GM12873 (cell line): ENCODE data around the gene DLX4.

Experiments used
- TF ChIP-seq, protein P1 (sequence below): IDR thresholded peaks from 2 replicates; pipeline ENCODE4 v1.5.1; 2012; ENCODE audit warnings: low read depth, mild to moderate bottlenecking, moderate library complexity, low read length, control low read depth; ENCODE audit not compliant: insufficient read depth; ENCODE audit errors: missing control alignments

Gene DLX4

GRCh38 chr17:50003911-50004310, 34.9 kb downstream of the DLX4 start:
- TF ChIP-seq, protein P1, sequence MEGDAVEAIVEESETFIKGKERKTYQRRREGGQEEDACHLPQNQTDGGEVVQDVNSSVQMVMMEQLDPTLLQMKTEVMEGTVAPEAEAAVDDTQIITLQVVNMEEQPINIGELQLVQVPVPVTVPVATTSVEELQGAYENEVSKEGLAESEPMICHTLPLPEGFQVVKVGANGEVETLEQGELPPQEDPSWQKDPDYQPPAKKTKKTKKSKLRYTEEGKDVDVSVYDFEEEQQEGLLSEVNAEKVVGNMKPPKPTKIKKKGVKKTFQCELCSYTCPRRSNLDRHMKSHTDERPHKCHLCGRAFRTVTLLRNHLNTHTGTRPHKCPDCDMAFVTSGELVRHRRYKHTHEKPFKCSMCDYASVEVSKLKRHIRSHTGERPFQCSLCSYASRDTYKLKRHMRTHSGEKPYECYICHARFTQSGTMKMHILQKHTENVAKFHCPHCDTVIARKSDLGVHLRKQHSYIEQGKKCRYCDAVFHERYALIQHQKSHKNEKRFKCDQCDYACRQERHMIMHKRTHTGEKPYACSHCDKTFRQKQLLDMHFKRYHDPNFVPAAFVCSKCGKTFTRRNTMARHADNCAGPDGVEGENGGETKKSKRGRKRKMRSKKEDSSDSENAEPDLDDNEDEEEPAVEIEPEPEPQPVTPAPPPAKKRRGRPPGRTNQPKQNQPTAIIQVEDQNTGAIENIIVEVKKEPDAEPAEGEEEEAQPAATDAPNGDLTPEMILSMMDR = no peak

DNA sequence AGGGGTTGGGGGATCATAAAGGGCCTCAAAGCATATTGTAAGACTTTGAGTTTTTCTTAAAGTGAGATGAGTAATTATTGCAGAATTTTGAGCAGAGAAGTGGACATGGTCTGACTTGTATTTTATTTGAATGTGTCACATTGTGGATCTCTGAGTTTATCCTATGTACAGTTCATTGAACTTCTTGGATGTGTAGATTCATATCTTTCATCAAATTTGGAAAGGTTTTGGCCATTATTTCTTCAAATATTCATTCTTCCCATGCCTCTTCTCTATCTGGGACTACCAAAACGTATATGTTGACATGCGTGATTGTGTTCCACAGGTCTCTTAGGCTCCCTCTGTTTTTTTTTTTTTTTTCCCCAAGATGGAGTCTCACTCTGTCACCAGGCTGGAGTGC, 40.3 kb downstream of the DLX4 start:
- TF ChIP-seq, protein P1 = no peak

DNA sequence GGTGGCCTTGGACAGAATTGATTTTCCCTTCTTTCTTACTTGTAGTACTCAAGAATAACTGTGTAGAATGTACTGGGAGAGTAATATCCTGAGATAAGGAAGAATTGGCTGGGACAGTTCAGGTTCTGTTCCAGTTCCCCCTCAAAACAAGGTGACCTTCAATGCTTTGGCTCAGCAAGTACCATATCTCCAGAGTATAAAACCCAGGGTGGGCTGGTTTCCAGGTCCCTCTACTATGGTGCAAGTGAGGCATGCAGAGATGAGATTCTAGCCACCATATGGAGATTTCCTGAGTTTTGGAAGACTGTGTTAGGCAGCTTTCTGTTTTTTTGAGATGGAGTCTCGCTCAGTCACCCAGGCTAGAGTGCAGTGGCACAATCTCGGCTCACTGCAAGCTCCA, 44.1 kb downstream of the DLX4 start:
- TF ChIP-seq, protein P1 = no peak

- TF ChIP-seq, protein P1 = no peak
These were observed 45.6 kb downstream of the DLX4 start for GRCh38 chr17:50014471-50015088.

GRCh38 chr17:50015146-50015545, 46.2 kb downstream of the DLX4 start:
- TF ChIP-seq, protein P1 = no peak

DNA sequence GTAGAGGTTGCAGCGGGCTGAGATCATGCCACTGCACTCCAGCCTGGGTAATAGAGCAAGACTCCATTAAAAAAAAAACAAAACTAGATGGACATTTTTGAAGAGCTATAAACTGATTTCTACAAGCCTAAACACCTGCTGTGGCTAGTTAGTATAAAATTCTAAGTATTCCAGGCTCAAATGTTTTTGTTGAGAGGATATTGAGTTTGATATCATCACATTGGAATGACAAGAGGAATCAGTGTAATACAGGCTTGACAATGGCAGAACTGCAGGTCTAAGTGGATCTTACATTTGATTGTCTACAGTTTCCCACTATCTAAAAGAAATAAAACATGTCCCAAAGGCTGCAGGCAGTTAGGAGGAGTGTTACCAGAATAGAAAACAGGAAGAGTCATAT, 49.9 kb downstream of the DLX4 start:
- TF ChIP-seq, protein P1 = no peak

- TF ChIP-seq, protein P1 = no peak
These were observed 52.0 kb downstream of the DLX4 start for GRCh38 chr17:50020841-50021599.
